Panc1 (cell line): ENCODE data around the gene MCF2L. TPM values are rescaled to one million over a fixed set of nuclear protein-coding genes. Genes with fewer than 3 reads are reported as not detected.

Experiments used
- ATAC-seq: fragments of 200-7000 bp; cut with Tn5 transposase; 2 replicates; pipeline ENCODE4 v1.9.1; 2020; ENCODE audit warnings: mild to moderate bottlenecking, moderate library complexity
- BruUV-seq: library from RNA; stranded (reverse); fragments of 400-500 nt; replicated peaks from 2 replicates; lab custom pipeline; 2021; lab: Mats Ljungman, UMichigan
- CTCF ChIA-PET: fragments of 300-600 bp; sonication (Branson Sonifier 250); formaldehyde crosslinking; loops from one replicate; lab custom pipeline; 2022; ENCODE audit warnings: antibody characterized with exemption; lab: Charles Lee
- POLR2A ChIA-PET: fragments of 300-600 bp; sonication (Branson Sonifier 250); formaldehyde crosslinking; loops from one replicate; lab custom pipeline; 2022; ENCODE audit warnings: antibody characterized with exemption; lab: Charles Lee
- DNase-seq: peaks from one replicate; pipeline ENCODE4 v3.0.0-alpha.2; 2010; ENCODE audit warnings: low read depth, low spot score
- H3K27ac ChIP-seq: 2 replicates; pipeline ENCODE4 v1.5.1; 2011; ENCODE audit warnings: mild to moderate bottlenecking, low read length, inconsistent platforms
- H3K27me3 ChIP-seq: fragments of 200-500 bp; sonication (Bioruptor generic); 2 replicates; pipeline ENCODE4 v1.6.0; 2014; ENCODE audit warnings: low read length, inconsistent platforms; ENCODE audit not compliant: control insufficient read depth, insufficient read depth
- H3K36me3 ChIP-seq: fragments of 200-500 bp; sonication (Bioruptor generic); 2 replicates; pipeline ENCODE4 v1.5.1; 2014; ENCODE audit warnings: inconsistent platforms, mild to moderate bottlenecking, low read length, moderate library complexity; ENCODE audit not compliant: control insufficient read depth, insufficient read depth
- H3K4me1 ChIP-seq: 2 replicates; pipeline ENCODE4 v1.5.1; 2011; ENCODE audit warnings: inconsistent platforms, mild to moderate bottlenecking, low read length, moderate library complexity; ENCODE audit not compliant: control insufficient read depth, insufficient read depth
- H3K4me3 ChIP-seq, 2 experiments: 2 replicates each; pipeline ENCODE4 v1.5.1; 2011 to 2012; ENCODE audit warnings: low read depth in 2 of 2, low read length in 2 of 2, mild to moderate bottlenecking in 2 of 2, inconsistent platforms in 1 of 2, moderate library complexity in 1 of 2
- H3K9me3 ChIP-seq: fragments of 200-500 bp; sonication (Bioruptor generic); 2 replicates; pipeline ENCODE4 v1.5.1; 2014; ENCODE audit warnings: low read depth, mild to moderate bottlenecking, inconsistent platforms, low read length, moderate library complexity; ENCODE audit not compliant: control insufficient read depth, insufficient read depth
- POLR2AphosphoS5 ChIP-seq: IDR thresholded peaks from 2 replicates; pipeline ENCODE4 v1.6.1; 2012; ENCODE audit warnings: mild to moderate bottlenecking, low read depth, low read length, moderate library complexity
- SIN3A ChIP-seq: IDR thresholded peaks from 2 replicates; pipeline ENCODE4 v1.6.1; 2012; ENCODE audit warnings: low read depth, mild to moderate bottlenecking, low read length, moderate library complexity, borderline replicate concordance; ENCODE audit not compliant: insufficient read depth
- TCF7L2 ChIP-seq: IDR thresholded peaks from 2 replicates; pipeline ENCODE4 v1.6.1; 2011; ENCODE audit warnings: mild to moderate bottlenecking, low read depth, low read length, inconsistent platforms
- in situ Hi-C: cut with HindIII; loops from 2 replicates; pipeline ENCODE4 v1.10.0; 2016; ENCODE audit warnings: low sequenced_read_pairs, low pct_unique_long_range_greater_than_20kb
- intact Hi-C: fragments of 100-400 bp; cut with micrococcal nuclease; formaldehyde crosslinking; loops from one replicate; pipeline ENCODE4 v1.10.0; 2022; ENCODE audit not compliant: unreplicated experiment
- total RNA-seq: library from RNA; stranded (reverse); gene quantifications from one replicate; pipeline ENCODE4 v1.2.1, GENCODE V29; 2021; ENCODE audit not compliant: unreplicated experiment
- TF ChIP-seq, protein P1 (sequence below): fragments of 450-650 bp; IDR thresholded peaks from 2 replicates; pipeline ENCODE4 v1.5.1; 2017; ENCODE audit warnings: mild to moderate bottlenecking
- TF ChIP-seq, protein P2 (sequence below), 2 experiments: IDR thresholded peaks; 2 replicates each; pipeline ENCODE4 v1.6.1; 2011 to 2012; ENCODE audit warnings: low read depth in 2 of 2, control low read depth in 1 of 2, low read length in 1 of 2, mild to moderate bottlenecking in 1 of 2, moderate library complexity in 1 of 2; ENCODE audit not compliant: insufficient read depth in 1 of 2

Gene MCF2L
- total RNA-seq, 1 experiment from 2014 or later: 0.57 TPM

DNA sequence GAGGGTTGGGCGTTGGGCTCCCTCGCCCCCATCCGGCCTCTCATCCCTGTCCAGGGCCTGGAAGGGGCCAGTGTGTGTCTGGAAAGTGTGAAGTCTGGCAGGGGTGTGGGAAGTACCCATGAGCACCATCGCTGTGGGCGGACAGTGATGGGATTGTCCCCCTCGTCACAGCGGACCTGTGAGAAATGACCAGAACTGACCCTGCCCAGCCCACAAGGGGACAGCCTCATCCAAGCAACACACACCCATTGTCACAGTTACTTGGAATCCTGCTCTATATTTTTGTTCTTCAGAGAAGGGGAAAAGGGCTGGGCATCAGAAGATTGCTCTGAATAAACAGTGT is 18.6 kb downstream of the MCF2L start:
- TF ChIP-seq POLR2AphosphoS5: no peak
- TF ChIP-seq, protein P1, sequence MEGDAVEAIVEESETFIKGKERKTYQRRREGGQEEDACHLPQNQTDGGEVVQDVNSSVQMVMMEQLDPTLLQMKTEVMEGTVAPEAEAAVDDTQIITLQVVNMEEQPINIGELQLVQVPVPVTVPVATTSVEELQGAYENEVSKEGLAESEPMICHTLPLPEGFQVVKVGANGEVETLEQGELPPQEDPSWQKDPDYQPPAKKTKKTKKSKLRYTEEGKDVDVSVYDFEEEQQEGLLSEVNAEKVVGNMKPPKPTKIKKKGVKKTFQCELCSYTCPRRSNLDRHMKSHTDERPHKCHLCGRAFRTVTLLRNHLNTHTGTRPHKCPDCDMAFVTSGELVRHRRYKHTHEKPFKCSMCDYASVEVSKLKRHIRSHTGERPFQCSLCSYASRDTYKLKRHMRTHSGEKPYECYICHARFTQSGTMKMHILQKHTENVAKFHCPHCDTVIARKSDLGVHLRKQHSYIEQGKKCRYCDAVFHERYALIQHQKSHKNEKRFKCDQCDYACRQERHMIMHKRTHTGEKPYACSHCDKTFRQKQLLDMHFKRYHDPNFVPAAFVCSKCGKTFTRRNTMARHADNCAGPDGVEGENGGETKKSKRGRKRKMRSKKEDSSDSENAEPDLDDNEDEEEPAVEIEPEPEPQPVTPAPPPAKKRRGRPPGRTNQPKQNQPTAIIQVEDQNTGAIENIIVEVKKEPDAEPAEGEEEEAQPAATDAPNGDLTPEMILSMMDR: no peak
- TF ChIP-seq SIN3A: no peak
- TF ChIP-seq, protein P2, sequence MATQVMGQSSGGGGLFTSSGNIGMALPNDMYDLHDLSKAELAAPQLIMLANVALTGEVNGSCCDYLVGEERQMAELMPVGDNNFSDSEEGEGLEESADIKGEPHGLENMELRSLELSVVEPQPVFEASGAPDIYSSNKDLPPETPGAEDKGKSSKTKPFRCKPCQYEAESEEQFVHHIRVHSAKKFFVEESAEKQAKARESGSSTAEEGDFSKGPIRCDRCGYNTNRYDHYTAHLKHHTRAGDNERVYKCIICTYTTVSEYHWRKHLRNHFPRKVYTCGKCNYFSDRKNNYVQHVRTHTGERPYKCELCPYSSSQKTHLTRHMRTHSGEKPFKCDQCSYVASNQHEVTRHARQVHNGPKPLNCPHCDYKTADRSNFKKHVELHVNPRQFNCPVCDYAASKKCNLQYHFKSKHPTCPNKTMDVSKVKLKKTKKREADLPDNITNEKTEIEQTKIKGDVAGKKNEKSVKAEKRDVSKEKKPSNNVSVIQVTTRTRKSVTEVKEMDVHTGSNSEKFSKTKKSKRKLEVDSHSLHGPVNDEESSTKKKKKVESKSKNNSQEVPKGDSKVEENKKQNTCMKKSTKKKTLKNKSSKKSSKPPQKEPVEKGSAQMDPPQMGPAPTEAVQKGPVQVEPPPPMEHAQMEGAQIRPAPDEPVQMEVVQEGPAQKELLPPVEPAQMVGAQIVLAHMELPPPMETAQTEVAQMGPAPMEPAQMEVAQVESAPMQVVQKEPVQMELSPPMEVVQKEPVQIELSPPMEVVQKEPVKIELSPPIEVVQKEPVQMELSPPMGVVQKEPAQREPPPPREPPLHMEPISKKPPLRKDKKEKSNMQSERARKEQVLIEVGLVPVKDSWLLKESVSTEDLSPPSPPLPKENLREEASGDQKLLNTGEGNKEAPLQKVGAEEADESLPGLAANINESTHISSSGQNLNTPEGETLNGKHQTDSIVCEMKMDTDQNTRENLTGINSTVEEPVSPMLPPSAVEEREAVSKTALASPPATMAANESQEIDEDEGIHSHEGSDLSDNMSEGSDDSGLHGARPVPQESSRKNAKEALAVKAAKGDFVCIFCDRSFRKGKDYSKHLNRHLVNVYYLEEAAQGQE (IDR thresholded peaks at IDR 0.05; ENCODE audit: insufficient read depth in 1 of 2, low read depth in 2 of 2, low read length in 1 of 2): no peak
- TF ChIP-seq TCF7L2: no peak
- DNase-seq (no peak), ATAC-seq (no peak)
- BruUV-seq: no TSS peak
- ChIA-PET POLR2A (no interaction called here), CTCF (no interaction called here)
- H3K9me3 ChIP-seq: no peaks in the 10 kb centered on the region
- in situ Hi-C loops: no loop called here
- intact Hi-C loops: no loop called here
- no peaks in the 10 kb centered on the region for H3K36me3 ChIP-seq
- H3K27me3 ChIP-seq: no peaks in the 10 kb centered on the region
- H3K27ac ChIP-seq: no peak overlapping the region
- no peaks in the 10 kb centered on the region for H3K4me1 ChIP-seq
- no peak overlapping the region for H3K4me3 ChIP-seq

DNA sequence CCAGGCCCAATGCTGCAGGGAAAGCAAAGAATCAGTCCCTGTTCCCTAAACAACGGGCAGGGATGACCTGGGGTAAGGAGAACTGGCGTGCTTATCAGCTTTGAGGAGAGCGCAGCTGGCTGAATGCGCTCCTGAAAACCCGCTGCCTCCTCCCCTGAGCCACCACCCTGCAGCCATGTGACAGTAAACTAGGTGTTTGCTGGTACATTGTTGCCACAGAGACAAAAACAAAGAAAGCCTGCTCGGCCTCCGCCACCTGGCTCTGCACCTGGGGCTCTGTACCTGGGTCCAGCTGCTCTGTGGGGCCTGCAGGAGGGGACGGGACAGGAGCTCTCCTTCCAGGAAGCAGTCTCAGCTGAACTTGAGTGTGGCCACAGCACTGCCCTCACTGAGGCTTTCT is 21.8 kb downstream of the MCF2L start:
- ChIA-PET POLR2A (interaction anchor here (0.5 to 0.6 kb wide), 2 partner anchors 37 to 346 kb away, joined by 3 read pairs; no protein-coding TSS in a partner anchor), CTCF (no interaction called here)
- no peaks in the 10 kb centered on the region for H3K36me3 ChIP-seq
- H3K27ac ChIP-seq: no peak overlapping the region
- H3K9me3 ChIP-seq: no peaks in the 10 kb centered on the region
- intact Hi-C loops: no loop called here
- no peaks in the 10 kb centered on the region for H3K27me3 ChIP-seq
- in situ Hi-C loops: no loop called here
- no peaks in the 10 kb centered on the region for H3K4me1 ChIP-seq
- no peak for DNase-seq
- no peak overlapping the region for H3K4me3 ChIP-seq
- no peak for ATAC-seq
- TF ChIP-seq, protein P1: no peak
- TF ChIP-seq SIN3A: no peak
- no peak for TF ChIP-seq TCF7L2
- no peak for TF ChIP-seq POLR2AphosphoS5
- TF ChIP-seq, protein P2 (IDR thresholded peaks at IDR 0.05; ENCODE audit: insufficient read depth in 1 of 2, low read depth in 2 of 2, low read length in 1 of 2): no peak
- BruUV-seq: no TSS peak
